Activated T-cell treated with anti-CD3 and anti-CD28 coated beads for 48 hours (primary cell): ENCODE data around the gene ZNF326.

Experiments used
- DNase-seq: peaks from one replicate; pipeline ENCODE4 v3.0.0-alpha.2; 2020; ENCODE audit warnings: low read depth

ZNF326 gene

DNA sequence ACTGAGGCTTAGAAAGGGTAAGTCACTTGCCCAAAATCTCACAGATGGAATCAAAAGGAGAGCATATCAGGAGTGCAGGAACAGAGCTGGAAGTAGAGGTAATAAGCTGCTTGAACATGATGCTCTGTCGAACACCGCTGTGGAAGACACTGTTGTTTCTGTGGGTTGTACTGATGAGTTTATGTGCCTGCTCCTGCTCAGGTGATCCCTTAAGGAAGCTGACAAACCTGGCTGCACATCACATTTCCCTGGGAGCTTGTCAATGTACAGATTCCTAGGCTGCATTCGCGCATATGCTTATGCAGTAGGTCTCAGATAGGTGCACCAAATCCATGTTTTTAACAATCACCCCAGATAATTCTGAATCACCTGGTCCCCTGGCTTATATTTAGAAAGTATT, 79.7 kb downstream of the ZNF326 start:
- DNase-seq: no peak

DNA sequence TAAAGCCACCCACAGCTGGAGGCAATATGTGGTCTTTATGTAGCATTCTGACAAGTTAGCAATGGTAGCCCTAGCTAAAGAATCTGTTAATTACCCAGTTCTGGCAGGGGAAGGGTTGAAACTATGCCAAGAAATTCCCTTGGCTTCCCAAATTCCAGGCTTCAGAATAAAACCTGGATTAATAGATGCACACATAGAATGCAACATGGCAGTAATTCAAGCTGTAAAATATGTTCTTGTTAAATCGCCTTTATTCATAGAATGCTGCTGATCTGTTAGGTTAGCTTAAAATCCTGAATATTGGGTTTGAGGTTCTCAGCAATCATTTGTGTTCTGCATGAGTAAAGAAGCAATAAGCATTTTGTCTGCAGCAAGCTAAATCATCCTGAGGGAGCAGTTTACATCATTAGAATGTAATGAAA, 80.1 kb downstream of the ZNF326 start:
- DNase-seq: no peak

DNA sequence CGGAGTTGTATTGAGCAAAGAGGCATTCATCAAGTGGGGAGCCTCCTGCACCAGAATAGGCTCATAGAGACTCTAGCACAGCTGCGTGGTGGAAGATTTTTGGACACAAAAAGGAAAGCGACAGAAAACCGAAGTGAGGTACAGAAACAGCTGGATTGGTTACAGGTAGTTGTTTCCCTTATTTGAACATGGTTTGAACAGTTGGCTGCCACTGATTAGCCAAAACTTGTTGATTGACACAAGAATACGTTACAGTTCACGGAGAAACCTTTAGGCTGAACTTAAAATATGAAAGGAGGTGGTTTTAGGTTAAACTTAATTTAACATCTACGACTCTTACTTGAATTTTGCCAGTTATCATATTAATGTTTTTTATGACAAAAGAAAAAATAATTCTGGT, 89.1 kb downstream of the ZNF326 start:
- DNase-seq: no peak
